Lower leg skin (tissue), 3 donors: ENCODE measurements around the gene CENPX.

Source experiments
- POLR2A ChIP-seq, 2 donors: fragments of 450-650 bp; IDR thresholded peaks; one replicate each; pipeline ENCODE4 v1.6.1; 2016 to 2017; ENCODE audit warnings: antibody characterized with exemption in 2 of 2, mild to moderate bottlenecking in 1 of 2, moderate library complexity in 1 of 2
- TF ChIP-seq, protein P1 (sequence below), 3 donors: fragments of 450-650 bp; IDR thresholded peaks; one replicate each; pipeline ENCODE4 v1.5.1; 2016; ENCODE audit warnings: antibody characterized with exemption in 3 of 3, mild to moderate bottlenecking in 3 of 3, moderate library complexity in 2 of 3

GRCh38 chr17:82054351-82055022 lies 31.8 kb upstream of the CENPX start:
- TF ChIP-seq, protein P1, sequence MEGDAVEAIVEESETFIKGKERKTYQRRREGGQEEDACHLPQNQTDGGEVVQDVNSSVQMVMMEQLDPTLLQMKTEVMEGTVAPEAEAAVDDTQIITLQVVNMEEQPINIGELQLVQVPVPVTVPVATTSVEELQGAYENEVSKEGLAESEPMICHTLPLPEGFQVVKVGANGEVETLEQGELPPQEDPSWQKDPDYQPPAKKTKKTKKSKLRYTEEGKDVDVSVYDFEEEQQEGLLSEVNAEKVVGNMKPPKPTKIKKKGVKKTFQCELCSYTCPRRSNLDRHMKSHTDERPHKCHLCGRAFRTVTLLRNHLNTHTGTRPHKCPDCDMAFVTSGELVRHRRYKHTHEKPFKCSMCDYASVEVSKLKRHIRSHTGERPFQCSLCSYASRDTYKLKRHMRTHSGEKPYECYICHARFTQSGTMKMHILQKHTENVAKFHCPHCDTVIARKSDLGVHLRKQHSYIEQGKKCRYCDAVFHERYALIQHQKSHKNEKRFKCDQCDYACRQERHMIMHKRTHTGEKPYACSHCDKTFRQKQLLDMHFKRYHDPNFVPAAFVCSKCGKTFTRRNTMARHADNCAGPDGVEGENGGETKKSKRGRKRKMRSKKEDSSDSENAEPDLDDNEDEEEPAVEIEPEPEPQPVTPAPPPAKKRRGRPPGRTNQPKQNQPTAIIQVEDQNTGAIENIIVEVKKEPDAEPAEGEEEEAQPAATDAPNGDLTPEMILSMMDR (IDR thresholded peaks at IDR 0.05) = no peak
- TF ChIP-seq POLR2A (IDR thresholded peaks at IDR 0.05) = no peak
